H9 (cell line): Measurements from ENCODE around the gene ARL8A. TPM values are rescaled to one million over a fixed set of nuclear protein-coding genes. Genes with fewer than 3 reads are reported as not detected.

Experiments
- DNase-seq: peaks from one replicate; pipeline ENCODE4 v3.0.0-alpha.2; 2017
- H2AFZ ChIP-seq: one replicate; pipeline ENCODE4 v1.6.1; 2013; ENCODE audit warnings: mild to moderate bottlenecking, low read length, control low read depth, moderate library complexity
- H2AK5ac ChIP-seq: 2 replicates; pipeline ENCODE4 v1.6.1; 2013; ENCODE audit warnings: low read length, control low read depth, mixed read lengths; ENCODE audit not compliant: insufficient read length
- H2BK120ac ChIP-seq: one replicate; pipeline ENCODE4 v1.6.1; 2013; ENCODE audit warnings: low read depth, mild to moderate bottlenecking, low read length, control low read depth, inconsistent platforms; ENCODE audit not compliant: poor library complexity, severe bottlenecking
- H2BK12ac ChIP-seq: 2 replicates; pipeline ENCODE4 v1.6.1; 2013; ENCODE audit warnings: low read length, control low read depth, mixed read lengths, low read depth; ENCODE audit not compliant: insufficient read length
- H2BK15ac ChIP-seq: 2 replicates; pipeline ENCODE4 v1.6.1; 2013; ENCODE audit warnings: low read depth, low read length, control low read depth
- H2BK20ac ChIP-seq: one replicate; pipeline ENCODE4 v1.6.1; 2013; ENCODE audit warnings: low read depth, mild to moderate bottlenecking, low read length, control low read depth, inconsistent platforms; ENCODE audit not compliant: poor library complexity, severe bottlenecking
- H2BK5ac ChIP-seq: 2 replicates; pipeline ENCODE4 v1.6.1; 2013; ENCODE audit warnings: low read length, control low read depth, mixed read lengths; ENCODE audit not compliant: insufficient read length
- H3K14ac ChIP-seq: 2 replicates; pipeline ENCODE4 v1.6.1; 2013; ENCODE audit warnings: low read length, control low read depth; ENCODE audit not compliant: insufficient read depth
- H3K18ac ChIP-seq: 2 replicates; pipeline ENCODE4 v1.6.1; 2013; ENCODE audit warnings: low read depth, mild to moderate bottlenecking, mixed read lengths, low read length, control low read depth; ENCODE audit not compliant: insufficient read length
- H3K23ac ChIP-seq: 2 replicates; pipeline ENCODE4 v1.6.1; 2013; ENCODE audit warnings: low read length, control low read depth, mixed read lengths, low read depth; ENCODE audit not compliant: insufficient read length
- H3K23me2 ChIP-seq: 2 replicates; pipeline ENCODE4 v1.6.1; 2013; ENCODE audit warnings: low read depth, mild to moderate bottlenecking, mixed read lengths, low read length, control low read depth; ENCODE audit not compliant: insufficient read length, poor library complexity, severe bottlenecking
- H3K27ac ChIP-seq: 2 replicates; pipeline ENCODE4 v1.5.1; 2013; ENCODE audit warnings: low read length, control low read depth, mixed read lengths, low read depth; ENCODE audit not compliant: insufficient read length
- H3K27me3 ChIP-seq: 2 replicates; pipeline ENCODE4 v1.6.1; 2013; ENCODE audit warnings: low read length, control low read depth, inconsistent platforms; ENCODE audit not compliant: insufficient read depth
- H3K4ac ChIP-seq: 2 replicates; pipeline ENCODE4 v1.6.1; 2013; ENCODE audit warnings: low read depth, mild to moderate bottlenecking, control low read depth, inconsistent platforms, low read length, moderate library complexity
- H3K4me1 ChIP-seq: 2 replicates; pipeline ENCODE4 v1.6.1; 2013; ENCODE audit warnings: low read length, control low read depth, inconsistent platforms; ENCODE audit not compliant: insufficient read depth
- H3K4me2 ChIP-seq: 2 replicates; pipeline ENCODE4 v1.6.1; 2013; ENCODE audit warnings: low read length, control low read depth, mixed read lengths; ENCODE audit not compliant: insufficient read length, insufficient read depth
- H3K56ac ChIP-seq: 2 replicates; pipeline ENCODE4 v1.6.1; 2013; ENCODE audit warnings: low read depth, mild to moderate bottlenecking, mixed read lengths, low read length, control low read depth; ENCODE audit not compliant: insufficient read length
- H3K79me1 ChIP-seq: 2 replicates; pipeline ENCODE4 v1.6.1; 2013; ENCODE audit warnings: low read depth, mild to moderate bottlenecking, moderate library complexity, low read length, control low read depth, inconsistent platforms; ENCODE audit not compliant: insufficient read depth, poor library complexity, severe bottlenecking
- H3K79me2 ChIP-seq: 2 replicates; pipeline ENCODE4 v1.6.1; 2013; ENCODE audit warnings: low read length, control low read depth, inconsistent platforms; ENCODE audit not compliant: insufficient read depth
- H3K9ac ChIP-seq: 2 replicates; pipeline ENCODE4 v1.6.1; 2013; ENCODE audit warnings: low read length, control low read depth, mixed read lengths; ENCODE audit not compliant: insufficient read length; ENCODE audit errors: extremely low read depth
- H3K9me3 ChIP-seq: one replicate; pipeline ENCODE4 v1.6.1; 2013; ENCODE audit warnings: low read depth, low read length, inconsistent platforms; ENCODE audit not compliant: control insufficient read depth
- H3T11ph ChIP-seq: one replicate; pipeline ENCODE4 v1.6.1; 2013; ENCODE audit warnings: mild to moderate bottlenecking, low read length, control low read depth, inconsistent platforms
- H4K20me1 ChIP-seq: one replicate; pipeline ENCODE4 v1.6.1; 2013; ENCODE audit not compliant: control insufficient read depth, insufficient read length, insufficient read depth
- H4K5ac ChIP-seq: 2 replicates; pipeline ENCODE4 v1.6.1; 2013; ENCODE audit warnings: low read depth, mild to moderate bottlenecking, mixed read lengths, low read length, control low read depth; ENCODE audit not compliant: insufficient read length
- H4K8ac ChIP-seq: replicated peaks from 2 replicates; pipeline ENCODE4 v1.6.1; 2013; ENCODE audit warnings: low read length, control low read depth, mixed read lengths, low read depth; ENCODE audit not compliant: insufficient read length
- H4K91ac ChIP-seq: 2 replicates; pipeline ENCODE4 v1.6.1; 2013; ENCODE audit warnings: low read depth, mild to moderate bottlenecking, moderate library complexity, mixed read lengths, low read length, control low read depth; ENCODE audit not compliant: insufficient read length
- H3K27ac Mint-ChIP-seq, 3 experiments: 2 replicates in 2 of 3; 3 replicates in 1 of 3; pipeline ENCODE4 v1.8.0; 2020 to 2021; ENCODE audit warnings: mixed read lengths in 3 of 3, mild to moderate bottlenecking in 1 of 3, moderate library complexity in 1 of 3
- H3K27me3 Mint-ChIP-seq: 2 replicates; pipeline ENCODE4 v1.8.0; 2021; ENCODE audit warnings: low read depth, mild to moderate bottlenecking, moderate library complexity, mixed read lengths
- H3K36me3 Mint-ChIP-seq, 3 experiments: 2 replicates in 2 of 3; 3 replicates in 1 of 3; pipeline ENCODE4 v1.8.0; 2020 to 2021; ENCODE audit warnings: low read depth in 3 of 3, mixed read lengths in 3 of 3; ENCODE audit not compliant: insufficient read depth in 1 of 3
- H3K4me1 Mint-ChIP-seq, 2 experiments: 2 replicates each; pipeline ENCODE4 v1.8.0; 2020; ENCODE audit warnings: mixed read lengths in 2 of 2
- H3K4me3 Mint-ChIP-seq, 2 experiments: 2 replicates in 1 of 2; 3 replicates in 1 of 2; pipeline ENCODE4 v1.8.0; 2020 to 2021; ENCODE audit warnings: mild to moderate bottlenecking in 2 of 2, mixed read lengths in 2 of 2, moderate library complexity in 1 of 2
- H3K9me3 Mint-ChIP-seq, 2 experiments: 2 replicates in 1 of 2; 3 replicates in 1 of 2; pipeline ENCODE4 v1.8.0; 2020; ENCODE audit warnings: mild to moderate bottlenecking in 2 of 2, mixed read lengths in 2 of 2, moderate library complexity in 1 of 2
- WGBS: extraction: QIAGEN DNeasy Blood & Tissue Kit; methylation state at CpG from one replicate; pipeline ENCODE4 v1.1.7; 2013; ENCODE audit warnings: missing lambda C conversion rate, low lambda C conversion rate, mixed read lengths; ENCODE audit not compliant: insufficient read length; ENCODE audit errors: extremely low coverage; 5-methylcytosine and 5-hydroxymethylcytosine counted together
- total RNA-seq: library from RNA; stranded (reverse); gene quantifications from 2 replicates; pipeline ENCODE4 v1.2.1, GENCODE V29; 2021
- TF ChIP-seq, protein P1 (sequence below): fragments of 200-600 bp; sonication (generic); conservative IDR thresholded peaks from 3 replicates; pipeline ENCODE4 v1.8.0; 2021; ENCODE audit warnings: antibody characterized with exemption, mild to moderate bottlenecking

ARL8A gene
- total RNA-seq, 1 experiment from 2014 or later: 67.2 TPM

DNA sequence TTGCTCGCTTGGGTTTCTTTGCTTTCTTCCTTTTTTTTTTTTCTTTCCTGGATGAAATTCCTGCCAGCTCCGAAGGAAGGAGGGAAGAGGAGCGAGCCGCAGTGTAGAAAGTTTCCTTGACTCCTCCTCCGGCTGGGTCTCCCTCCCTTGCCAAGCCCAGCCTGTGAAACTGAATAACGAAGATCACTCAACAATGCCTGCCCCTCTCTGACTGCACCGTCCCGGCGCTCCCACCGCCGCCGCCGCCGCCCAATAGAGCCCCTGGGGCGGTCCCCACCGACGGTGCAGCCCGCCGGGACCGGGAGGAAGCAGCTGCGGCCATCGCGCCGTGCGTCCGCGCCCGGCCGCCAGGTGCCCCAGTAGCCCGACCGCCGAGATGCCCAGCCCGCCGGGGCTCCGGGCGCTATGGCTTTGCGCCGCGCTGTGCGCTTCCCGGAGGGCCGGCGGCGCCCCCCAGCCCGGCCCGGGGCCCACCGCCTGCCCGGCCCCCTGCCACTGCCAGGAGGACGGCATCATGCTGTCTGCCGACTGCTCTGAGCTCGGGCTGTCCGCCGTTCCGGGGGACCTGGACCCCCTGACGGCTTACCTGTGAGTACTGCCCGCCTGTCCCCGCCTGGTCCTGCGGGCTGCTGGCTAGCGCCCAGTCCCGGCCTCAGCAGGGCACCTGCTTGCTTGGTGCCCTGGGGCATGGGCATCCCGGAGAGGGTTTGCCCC, 49.2 kb upstream of the ARL8A start, which contains the start of gene LGR6:
Gene LGR6 (plus strand): TSS at position 186 of the 714 bp plus-strand sequence. CDS start 191 bp downstream, at position 377.
- Mint-ChIP-seq H3K4me1 (peaks cover 6 to 14% of the 10 kb centered on the region in 2 experiments), H3K27me3 (peaks cover 53% of the 10 kb centered on the region), H3K4me3 (peak within 1 kb of the TSS; percentile 61 to 82), H3K27ac (no peak within 1 kb of the TSS), H3K9me3 (no peaks in the 10 kb centered on the region; a peak in 2 of 5 replicates), H3K36me3 (no peaks in the 10 kb centered on the region; a peak in 1 of 7 replicates)
- no peak within 1 kb of the TSS for H4K8ac ChIP-seq
- H2AK5ac ChIP-seq: no peak within 1 kb of the TSS
- H2BK12ac ChIP-seq: no peak within 1 kb of the TSS
- H3K9me3 ChIP-seq: no peaks in the 10 kb centered on the region
- no peak within 1 kb of the TSS for H2BK120ac ChIP-seq
- no peak for DNase-seq
- H3K56ac ChIP-seq: no peak within 1 kb of the TSS
- no peak within 1 kb of the TSS for H3K9ac ChIP-seq
- no peak within 1 kb of the TSS for H3T11ph ChIP-seq
- H3K18ac ChIP-seq: no peak within 1 kb of the TSS
- H3K79me2 ChIP-seq: no peaks in the 10 kb centered on the region
- H4K5ac ChIP-seq: no peak within 1 kb of the TSS
- TF ChIP-seq, protein P1, sequence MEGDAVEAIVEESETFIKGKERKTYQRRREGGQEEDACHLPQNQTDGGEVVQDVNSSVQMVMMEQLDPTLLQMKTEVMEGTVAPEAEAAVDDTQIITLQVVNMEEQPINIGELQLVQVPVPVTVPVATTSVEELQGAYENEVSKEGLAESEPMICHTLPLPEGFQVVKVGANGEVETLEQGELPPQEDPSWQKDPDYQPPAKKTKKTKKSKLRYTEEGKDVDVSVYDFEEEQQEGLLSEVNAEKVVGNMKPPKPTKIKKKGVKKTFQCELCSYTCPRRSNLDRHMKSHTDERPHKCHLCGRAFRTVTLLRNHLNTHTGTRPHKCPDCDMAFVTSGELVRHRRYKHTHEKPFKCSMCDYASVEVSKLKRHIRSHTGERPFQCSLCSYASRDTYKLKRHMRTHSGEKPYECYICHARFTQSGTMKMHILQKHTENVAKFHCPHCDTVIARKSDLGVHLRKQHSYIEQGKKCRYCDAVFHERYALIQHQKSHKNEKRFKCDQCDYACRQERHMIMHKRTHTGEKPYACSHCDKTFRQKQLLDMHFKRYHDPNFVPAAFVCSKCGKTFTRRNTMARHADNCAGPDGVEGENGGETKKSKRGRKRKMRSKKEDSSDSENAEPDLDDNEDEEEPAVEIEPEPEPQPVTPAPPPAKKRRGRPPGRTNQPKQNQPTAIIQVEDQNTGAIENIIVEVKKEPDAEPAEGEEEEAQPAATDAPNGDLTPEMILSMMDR: no peak; the same call in 2 of the 3 replicates
- H3K79me1 ChIP-seq: no peaks in the 10 kb centered on the region
- H2BK15ac ChIP-seq: no peak within 1 kb of the TSS
- H3K4me2 ChIP-seq: peak within 1 kb of the TSS; percentile 65
- H2BK20ac ChIP-seq: no peak within 1 kb of the TSS
- peaks cover 11% of the 10 kb centered on the region; the same call in 1 of the 2 replicates for H3K27me3 ChIP-seq
- H4K20me1 ChIP-seq: no peaks in the 10 kb centered on the region
- H2AFZ ChIP-seq: no peak within 1 kb of the TSS
- H3K23ac ChIP-seq: no peak within 1 kb of the TSS
- no CpG with 5 or more reads among the region's 61 CpGs for WGBS
- no peak within 1 kb of the TSS for H3K27ac ChIP-seq
- no peak within 1 kb of the TSS for H3K14ac ChIP-seq
- H3K4ac ChIP-seq: no peak within 1 kb of the TSS
- H3K23me2 ChIP-seq: peaks cover 4% of the 10 kb centered on the region
- no peak within 1 kb of the TSS for H4K91ac ChIP-seq
- no peaks in the 10 kb centered on the region; the same call in 1 of the 2 replicates for H3K4me1 ChIP-seq
- H2BK5ac ChIP-seq: no peak within 1 kb of the TSS
